ENCODE data around the gene NSUN6.

DNA sequence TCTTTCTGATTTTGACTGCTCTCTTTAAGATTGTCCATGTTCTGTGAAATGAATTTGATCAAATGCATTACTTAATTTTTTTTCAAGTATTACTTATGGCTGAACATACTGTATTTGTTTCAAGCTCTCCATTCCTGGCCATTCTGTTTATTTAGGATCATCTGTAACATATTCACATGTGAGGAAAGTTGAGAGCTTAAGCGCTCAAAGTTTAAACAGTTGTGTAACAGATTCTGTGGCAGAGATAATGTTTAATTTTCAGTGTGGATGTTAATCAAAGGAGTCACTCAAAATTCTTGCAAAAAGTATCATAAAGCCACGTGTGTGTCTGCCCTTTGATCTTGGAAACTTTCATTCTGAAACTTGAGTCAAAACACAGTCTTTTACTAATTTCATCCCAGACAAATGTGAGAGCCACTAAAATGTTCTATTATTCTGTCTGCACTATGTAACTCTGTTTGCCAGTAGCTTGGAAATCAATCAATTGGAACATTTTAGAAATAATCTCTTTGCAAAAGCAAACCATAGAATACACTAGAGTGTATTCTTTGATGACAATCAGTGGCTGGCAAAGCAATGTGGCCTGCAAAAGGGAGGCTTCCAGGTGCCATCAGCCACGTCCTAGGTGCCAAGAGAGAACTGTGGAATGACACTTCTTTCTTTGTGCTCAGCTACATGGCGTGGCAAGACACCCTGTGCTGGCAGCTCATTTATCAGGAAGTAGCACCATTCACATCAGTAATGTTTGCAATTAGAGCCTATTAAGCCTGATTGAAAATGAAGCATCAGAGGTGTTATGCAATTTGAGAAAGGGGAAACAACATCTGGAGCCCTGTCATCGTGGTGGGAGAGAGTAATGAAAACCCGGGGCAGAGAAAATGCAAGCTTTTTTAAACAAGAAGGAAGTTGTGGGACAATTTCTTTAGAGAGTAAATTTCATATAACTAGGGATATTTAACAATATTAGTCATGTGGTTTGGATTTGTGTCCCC, 48.8 kb upstream of the NSUN6 start:
- TF ChIP-seq SP1 (CRISPR knock-in tag; conservative IDR thresholded peaks at IDR 0.05) (no peak), TP53 (CRISPR knock-in tag; IDR thresholded peaks at IDR 0.05) (no peak), ZNF396 (CRISPR knock-in tag; IDR thresholded peaks at IDR 0.05; ENCODE audit: borderline replicate concordance) (no peak), SMAD4 (CRISPR knock-in tag; IDR thresholded peaks at IDR 0.05) (no peak)
- TF ChIP-seq, protein P1, sequence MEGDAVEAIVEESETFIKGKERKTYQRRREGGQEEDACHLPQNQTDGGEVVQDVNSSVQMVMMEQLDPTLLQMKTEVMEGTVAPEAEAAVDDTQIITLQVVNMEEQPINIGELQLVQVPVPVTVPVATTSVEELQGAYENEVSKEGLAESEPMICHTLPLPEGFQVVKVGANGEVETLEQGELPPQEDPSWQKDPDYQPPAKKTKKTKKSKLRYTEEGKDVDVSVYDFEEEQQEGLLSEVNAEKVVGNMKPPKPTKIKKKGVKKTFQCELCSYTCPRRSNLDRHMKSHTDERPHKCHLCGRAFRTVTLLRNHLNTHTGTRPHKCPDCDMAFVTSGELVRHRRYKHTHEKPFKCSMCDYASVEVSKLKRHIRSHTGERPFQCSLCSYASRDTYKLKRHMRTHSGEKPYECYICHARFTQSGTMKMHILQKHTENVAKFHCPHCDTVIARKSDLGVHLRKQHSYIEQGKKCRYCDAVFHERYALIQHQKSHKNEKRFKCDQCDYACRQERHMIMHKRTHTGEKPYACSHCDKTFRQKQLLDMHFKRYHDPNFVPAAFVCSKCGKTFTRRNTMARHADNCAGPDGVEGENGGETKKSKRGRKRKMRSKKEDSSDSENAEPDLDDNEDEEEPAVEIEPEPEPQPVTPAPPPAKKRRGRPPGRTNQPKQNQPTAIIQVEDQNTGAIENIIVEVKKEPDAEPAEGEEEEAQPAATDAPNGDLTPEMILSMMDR (IDR thresholded peaks at IDR 0.05), result no peak
- TF ChIP-seq, protein P2, sequence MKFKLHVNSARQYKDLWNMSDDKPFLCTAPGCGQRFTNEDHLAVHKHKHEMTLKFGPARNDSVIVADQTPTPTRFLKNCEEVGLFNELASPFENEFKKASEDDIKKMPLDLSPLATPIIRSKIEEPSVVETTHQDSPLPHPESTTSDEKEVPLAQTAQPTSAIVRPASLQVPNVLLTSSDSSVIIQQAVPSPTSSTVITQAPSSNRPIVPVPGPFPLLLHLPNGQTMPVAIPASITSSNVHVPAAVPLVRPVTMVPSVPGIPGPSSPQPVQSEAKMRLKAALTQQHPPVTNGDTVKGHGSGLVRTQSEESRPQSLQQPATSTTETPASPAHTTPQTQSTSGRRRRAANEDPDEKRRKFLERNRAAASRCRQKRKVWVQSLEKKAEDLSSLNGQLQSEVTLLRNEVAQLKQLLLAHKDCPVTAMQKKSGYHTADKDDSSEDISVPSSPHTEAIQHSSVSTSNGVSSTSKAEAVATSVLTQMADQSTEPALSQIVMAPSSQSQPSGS (CRISPR knock-in tag; IDR thresholded peaks at IDR 0.05; ENCODE audit: borderline replicate concordance, low read depth), result no peak

All from WTC11 (cell line).